ENCODE measurements around the gene AHCYL2. TPM values are rescaled to one million over a fixed set of nuclear protein-coding genes. Genes with fewer than 3 reads are reported as not detected.

The AHCYL2 gene
- polyA plus RNA-seq, 1 donor from 2014 or later, result 39.9 TPM

DNA sequence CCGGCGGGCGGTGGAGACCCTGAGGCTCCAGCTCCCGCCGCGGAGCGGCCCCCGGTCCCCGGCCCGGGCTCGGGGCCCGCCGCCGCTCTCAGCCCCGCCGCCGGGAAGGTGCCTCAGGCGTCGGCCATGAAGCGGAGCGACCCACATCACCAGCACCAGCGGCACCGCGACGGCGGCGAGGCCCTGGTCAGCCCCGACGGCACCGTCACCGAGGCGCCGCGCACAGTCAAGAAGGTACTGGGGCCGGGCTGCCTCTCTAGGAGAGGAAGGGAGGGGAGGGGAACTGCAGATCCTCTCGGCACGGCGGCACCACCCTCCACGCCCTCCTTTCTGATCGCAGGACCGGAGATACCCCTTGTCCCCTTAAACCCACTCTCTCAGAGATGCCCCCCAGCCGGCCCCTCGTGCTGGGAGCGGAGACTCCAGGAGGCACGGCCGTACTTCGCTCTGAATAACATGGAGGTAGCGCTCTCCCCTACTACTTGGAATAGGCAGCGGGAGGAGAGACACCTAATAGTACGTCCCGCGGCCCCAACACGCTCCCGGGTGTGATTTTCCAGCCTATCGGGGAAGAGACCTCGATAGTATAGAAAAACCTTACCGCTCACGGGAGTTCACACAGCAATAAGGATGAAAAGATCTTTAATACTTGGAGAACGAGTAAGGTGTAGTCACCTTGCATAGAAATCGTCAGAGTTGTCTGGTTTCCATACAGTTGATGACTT is 538 bp downstream of the AHCYL2 start:
- H3K4me2 ChIP-seq (ENCODE audit: low read length), result peak overlapping the region; percentile 78
- peak; percentile 48 for TF ChIP-seq POLR2AphosphoS5 (IDR thresholded peaks at IDR 0.05)
- TF ChIP-seq TAF1 (IDR thresholded peaks at IDR 0.05; ENCODE audit: low read depth), result no peak
- TF ChIP-seq, protein P1, sequence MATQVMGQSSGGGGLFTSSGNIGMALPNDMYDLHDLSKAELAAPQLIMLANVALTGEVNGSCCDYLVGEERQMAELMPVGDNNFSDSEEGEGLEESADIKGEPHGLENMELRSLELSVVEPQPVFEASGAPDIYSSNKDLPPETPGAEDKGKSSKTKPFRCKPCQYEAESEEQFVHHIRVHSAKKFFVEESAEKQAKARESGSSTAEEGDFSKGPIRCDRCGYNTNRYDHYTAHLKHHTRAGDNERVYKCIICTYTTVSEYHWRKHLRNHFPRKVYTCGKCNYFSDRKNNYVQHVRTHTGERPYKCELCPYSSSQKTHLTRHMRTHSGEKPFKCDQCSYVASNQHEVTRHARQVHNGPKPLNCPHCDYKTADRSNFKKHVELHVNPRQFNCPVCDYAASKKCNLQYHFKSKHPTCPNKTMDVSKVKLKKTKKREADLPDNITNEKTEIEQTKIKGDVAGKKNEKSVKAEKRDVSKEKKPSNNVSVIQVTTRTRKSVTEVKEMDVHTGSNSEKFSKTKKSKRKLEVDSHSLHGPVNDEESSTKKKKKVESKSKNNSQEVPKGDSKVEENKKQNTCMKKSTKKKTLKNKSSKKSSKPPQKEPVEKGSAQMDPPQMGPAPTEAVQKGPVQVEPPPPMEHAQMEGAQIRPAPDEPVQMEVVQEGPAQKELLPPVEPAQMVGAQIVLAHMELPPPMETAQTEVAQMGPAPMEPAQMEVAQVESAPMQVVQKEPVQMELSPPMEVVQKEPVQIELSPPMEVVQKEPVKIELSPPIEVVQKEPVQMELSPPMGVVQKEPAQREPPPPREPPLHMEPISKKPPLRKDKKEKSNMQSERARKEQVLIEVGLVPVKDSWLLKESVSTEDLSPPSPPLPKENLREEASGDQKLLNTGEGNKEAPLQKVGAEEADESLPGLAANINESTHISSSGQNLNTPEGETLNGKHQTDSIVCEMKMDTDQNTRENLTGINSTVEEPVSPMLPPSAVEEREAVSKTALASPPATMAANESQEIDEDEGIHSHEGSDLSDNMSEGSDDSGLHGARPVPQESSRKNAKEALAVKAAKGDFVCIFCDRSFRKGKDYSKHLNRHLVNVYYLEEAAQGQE (IDR thresholded peaks at IDR 0.05; ENCODE audit: borderline replicate concordance), result no peak
- no peak for TF ChIP-seq EP300 (conservative IDR thresholded peaks at IDR 0.05; ENCODE audit: poor library complexity, severe bottlenecking)
- TF ChIP-seq RAD21 (conservative IDR thresholded peaks at IDR 0.05), result no peak
- TF ChIP-seq EZH2 (IDR thresholded peaks at IDR 0.05; ENCODE audit: borderline replicate concordance, insufficient read depth, low read length, poor library complexity, severe bottlenecking), result no peak
- TF ChIP-seq SMC3 (conservative IDR thresholded peaks at IDR 0.05; ENCODE audit: poor library complexity), result peak; percentile 35
- peak; percentile 39 for TF ChIP-seq MXI1 (conservative IDR thresholded peaks at IDR 0.05; ENCODE audit: poor library complexity, severe bottlenecking)
- TF ChIP-seq, protein P2, sequence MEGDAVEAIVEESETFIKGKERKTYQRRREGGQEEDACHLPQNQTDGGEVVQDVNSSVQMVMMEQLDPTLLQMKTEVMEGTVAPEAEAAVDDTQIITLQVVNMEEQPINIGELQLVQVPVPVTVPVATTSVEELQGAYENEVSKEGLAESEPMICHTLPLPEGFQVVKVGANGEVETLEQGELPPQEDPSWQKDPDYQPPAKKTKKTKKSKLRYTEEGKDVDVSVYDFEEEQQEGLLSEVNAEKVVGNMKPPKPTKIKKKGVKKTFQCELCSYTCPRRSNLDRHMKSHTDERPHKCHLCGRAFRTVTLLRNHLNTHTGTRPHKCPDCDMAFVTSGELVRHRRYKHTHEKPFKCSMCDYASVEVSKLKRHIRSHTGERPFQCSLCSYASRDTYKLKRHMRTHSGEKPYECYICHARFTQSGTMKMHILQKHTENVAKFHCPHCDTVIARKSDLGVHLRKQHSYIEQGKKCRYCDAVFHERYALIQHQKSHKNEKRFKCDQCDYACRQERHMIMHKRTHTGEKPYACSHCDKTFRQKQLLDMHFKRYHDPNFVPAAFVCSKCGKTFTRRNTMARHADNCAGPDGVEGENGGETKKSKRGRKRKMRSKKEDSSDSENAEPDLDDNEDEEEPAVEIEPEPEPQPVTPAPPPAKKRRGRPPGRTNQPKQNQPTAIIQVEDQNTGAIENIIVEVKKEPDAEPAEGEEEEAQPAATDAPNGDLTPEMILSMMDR (IDR thresholded peaks at IDR 0.05; ENCODE audit: poor library complexity, severe bottlenecking), result no peak
- peaks cover 6% of the 10 kb centered on the region for H3F3A ChIP-seq (ENCODE audit: insufficient read depth, low read length, poor library complexity, severe bottlenecking)
- H2AFZ ChIP-seq (ENCODE audit: low read depth, low read length), result peak overlapping the region; percentile 60
- peak overlapping the region; percentile 77 for H3K4me3 ChIP-seq (ENCODE audit: low read length)
- no peaks in the 10 kb centered on the region for H3K9me3 ChIP-seq (ENCODE audit: low read length)
- no peaks in the 10 kb centered on the region for H3K36me3 ChIP-seq (ENCODE audit: insufficient read depth, low read length)
- H3K27ac ChIP-seq (ENCODE audit: low read length), result peak overlapping the region; percentile 83
- peak overlapping the region; percentile 87 for H3K9ac ChIP-seq (ENCODE audit: low read length)
- H4K20me1 ChIP-seq (ENCODE audit: insufficient read depth), result no peaks in the 10 kb centered on the region
- H3K79me2 ChIP-seq (replicated peaks; ENCODE audit: insufficient read depth, low read length), result peaks cover 31% of the 10 kb centered on the region
- H3K9me2 ChIP-seq (ENCODE audit: insufficient read depth, low read length), result no peaks in the 10 kb centered on the region
- H3K27me3 ChIP-seq (ENCODE audit: insufficient read depth, low read depth, low read length), result no peaks in the 10 kb centered on the region

DNA sequence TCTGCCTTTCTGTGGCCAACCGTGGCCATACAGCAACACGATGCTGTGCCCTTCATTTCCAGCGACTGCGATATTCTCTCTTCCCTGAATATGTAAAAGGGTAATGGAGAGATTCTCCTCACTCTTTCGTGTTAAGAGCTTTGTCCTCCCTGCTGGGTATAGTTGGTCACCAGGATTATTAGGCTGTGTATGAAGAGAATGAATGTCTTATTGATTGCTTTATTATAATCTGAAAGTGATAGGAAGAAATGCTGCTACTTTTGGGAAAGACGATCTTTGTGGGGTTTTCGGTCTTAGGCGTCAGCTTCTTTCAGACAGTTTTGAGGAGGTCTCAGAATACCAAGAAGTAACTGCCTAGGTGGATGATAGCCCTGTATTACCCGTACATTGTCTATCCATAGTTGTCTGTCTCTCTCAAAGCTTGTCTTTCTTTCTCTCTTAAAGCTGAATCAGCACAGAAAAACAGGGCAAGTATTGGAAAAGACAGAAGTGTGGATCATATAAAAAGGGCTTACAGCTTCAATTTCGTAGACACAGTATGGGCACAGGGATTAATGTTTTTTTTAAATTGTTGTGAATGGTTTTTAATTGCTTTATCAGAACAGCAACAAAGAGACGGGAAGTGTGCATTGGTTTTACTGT is 1.2 kb downstream of the AHCYL2 start:
- Histone ChIP-seq H3K79me2 (replicated peaks; ENCODE audit: insufficient read depth, low read length) (peaks cover 36% of the 10 kb centered on the region), H3K9me3 (ENCODE audit: low read length) (no peaks in the 10 kb centered on the region), H3K4me3 (ENCODE audit: low read length) (peak overlapping the region; percentile 77), H3K27me3 (ENCODE audit: insufficient read depth, low read depth, low read length) (no peaks in the 10 kb centered on the region), H3K9ac (ENCODE audit: low read length) (peak overlapping the region; percentile 87), H3F3A (ENCODE audit: insufficient read depth, low read length, poor library complexity, severe bottlenecking) (peaks cover 6% of the 10 kb centered on the region), H3K36me3 (ENCODE audit: insufficient read depth, low read length) (no peaks in the 10 kb centered on the region), H2AFZ (ENCODE audit: low read depth, low read length) (peak overlapping the region; percentile 60), H4K20me1 (ENCODE audit: insufficient read depth) (no peaks in the 10 kb centered on the region), H3K4me2 (ENCODE audit: low read length) (peak overlapping the region; percentile 78), H3K9me2 (ENCODE audit: insufficient read depth, low read length) (no peaks in the 10 kb centered on the region), H3K27ac (ENCODE audit: low read length) (peak overlapping the region; percentile 83)
- TF ChIP-seq, protein P1 (IDR thresholded peaks at IDR 0.05; ENCODE audit: borderline replicate concordance), result no peak
- TF ChIP-seq RAD21 (conservative IDR thresholded peaks at IDR 0.05), result peak; percentile 41

All from neural cell (in vitro differentiated cells).